Measurements from ENCODE around the gene YWHAQ.

DNA sequence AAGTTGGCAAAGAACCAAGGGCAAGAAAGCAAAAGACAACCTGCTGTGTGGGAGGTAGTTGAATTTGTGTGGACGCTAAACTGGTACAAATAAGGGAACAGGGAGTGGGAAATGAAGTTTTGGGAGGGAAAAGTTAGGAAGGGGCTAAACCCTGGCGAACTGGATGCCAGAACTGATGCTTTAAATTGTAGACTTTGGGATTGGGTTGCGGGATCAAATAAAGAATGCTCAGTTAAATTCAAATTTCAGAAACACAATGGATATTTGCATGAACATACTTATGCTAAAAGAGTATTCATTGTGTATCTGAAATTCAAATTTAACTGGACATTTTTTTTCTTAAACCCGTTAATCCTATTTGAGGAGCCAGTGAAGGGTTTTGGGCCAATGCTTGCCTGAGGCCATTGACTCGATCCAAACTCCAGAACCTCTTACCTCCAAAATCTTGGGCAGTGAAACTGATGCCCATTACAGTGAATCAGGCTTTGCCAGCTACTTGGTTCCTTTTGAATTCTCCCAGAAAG lies 44.2 kb upstream of the YWHAQ start:
- no peak for TF ChIP-seq EZH2 (IDR thresholded peaks at IDR 0.05)
- TF ChIP-seq POLR2AphosphoS5 (IDR thresholded peaks at IDR 0.05; ENCODE audit: borderline replicate concordance, low read depth, low read length) = no peak

Measured in SK-N-MC (cell line).